ENCODE results near the gene CPVL.
A peak's percentile ranks its signal among the peaks of the same experiment; 100 is the strongest.

Gene CPVL

DNA sequence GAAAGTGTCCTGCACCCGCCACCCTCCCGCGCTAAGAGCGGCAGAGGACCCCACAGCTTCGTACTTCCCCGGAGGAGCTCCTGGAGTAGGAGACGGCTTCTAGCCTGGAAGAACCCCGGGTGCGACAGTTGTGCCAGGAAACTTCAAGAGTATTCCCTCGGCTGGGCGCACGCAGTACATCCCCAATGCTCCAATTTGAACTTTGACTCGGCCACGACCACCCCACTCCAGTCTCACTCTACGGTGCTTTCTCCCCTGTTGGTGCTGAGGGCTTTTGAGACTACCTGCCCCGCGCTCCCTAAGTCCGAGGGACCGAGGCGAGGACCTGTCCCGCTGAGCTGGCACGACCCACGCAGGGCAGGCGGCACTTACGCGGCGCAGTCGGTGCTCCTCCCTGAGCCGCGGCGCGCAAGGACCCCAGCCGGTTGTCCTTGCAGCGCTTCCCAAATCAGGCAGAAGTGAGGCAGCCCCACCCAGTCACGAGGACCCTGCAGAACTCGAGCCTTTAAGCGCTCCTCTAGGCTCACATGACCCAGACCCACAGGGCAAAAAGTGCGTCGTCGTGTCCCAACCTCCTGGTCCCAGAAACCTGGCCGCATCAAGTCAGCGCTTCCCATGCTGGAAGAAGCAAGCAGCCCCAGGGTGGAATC, at the start of gene CPVL:
CPVL (minus strand) TSS at position 481 of the 650 bp plus-strand sequence. CDS start 25,476 bp downstream, outside the sequence.
- TF ChIP-seq Cebpa-rat (IDR thresholded peaks at IDR 0.05): no peak
- no peak within 1 kb of the TSS for H3K9ac ChIP-seq
- peaks cover 0 to 28% (median 0%) of the 10 kb centered on the region in 11 experiments; a peak in 2 of 22 replicates for H3K27me3 ChIP-seq
- H3K4me3 ChIP-seq: no peak within 1 kb of the TSS
- H3K27ac ChIP-seq: no peak within 1 kb of the TSS
- no peak within 1 kb of the TSS for H3K4me2 ChIP-seq
- peaks cover 0 to 2% (median 0%) of the 10 kb centered on the region in 10 experiments; a peak in 8 of 20 replicates for H3K4me1 ChIP-seq
- H4K20me1 ChIP-seq: no peaks in the 10 kb centered on the region
- H3K9me3 ChIP-seq (replicated peaks in 1 of 11): peaks cover 0 to 9% (median 0%) of the 10 kb centered on the region in 11 experiments; a peak in 6 of 22 replicates
- H3K36me3 ChIP-seq: no peaks in the 10 kb centered on the region

DNA sequence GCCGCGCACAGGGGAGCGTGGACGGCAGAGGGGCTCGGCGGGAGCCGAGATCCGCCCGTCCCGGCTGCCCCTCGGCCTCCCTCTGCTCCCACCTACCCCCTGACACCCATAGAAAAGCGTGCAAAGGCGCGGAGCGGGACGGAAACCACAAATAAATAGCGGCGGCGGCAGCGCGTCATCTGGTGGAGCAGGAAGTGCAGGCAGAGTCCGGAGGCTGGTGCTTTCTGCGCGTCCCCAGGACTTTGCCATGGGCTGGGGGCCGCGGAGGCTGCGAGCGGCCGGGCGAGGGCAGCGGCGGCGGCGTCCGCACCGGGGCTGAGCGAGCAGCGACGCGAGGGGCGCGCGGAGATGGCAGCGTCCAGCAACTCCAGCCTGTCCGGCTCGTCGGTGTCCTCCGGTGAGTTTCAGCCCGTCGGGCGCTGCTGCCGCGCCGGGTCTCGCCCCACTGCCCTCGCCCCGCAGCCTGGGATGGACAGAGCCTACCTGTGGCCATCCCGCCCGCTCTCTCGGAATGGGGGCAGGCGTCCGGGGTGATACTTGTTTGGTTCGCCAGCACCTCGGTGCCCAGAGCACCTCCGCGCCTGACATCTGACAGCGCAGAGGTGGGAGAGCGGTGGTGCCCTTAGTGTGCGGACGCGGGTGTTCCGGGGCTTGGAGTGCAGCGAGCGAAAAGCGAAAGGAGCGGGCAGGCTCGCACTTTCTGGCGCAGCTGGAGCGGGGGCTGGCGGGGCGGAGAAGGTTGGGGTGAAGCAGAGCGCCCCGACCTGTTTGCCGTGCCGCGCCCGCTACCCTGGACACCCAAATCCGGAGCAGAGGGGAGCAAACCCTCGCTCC, 48.5 kb upstream of the CPVL start, which contains the start of gene CHN2:
CHN2 (plus strand) TSS at position 182 of the 834 bp plus-strand sequence.
- Histone ChIP-seq H3K9me3 (replicated peaks in 1 of 11) (no peaks in the 10 kb centered on the region), H3K4me3 (peak within 1 kb of the TSS; percentile 58 to 93 (median 82)), H3K27ac (peak within 1 kb of the TSS in 9 of 11 experiments; percentile 19 to 66 (median 50); a peak in 16 of 22 replicates), H3K9ac (peak within 1 kb of the TSS; percentile 63 to 81 (median 73)), H3K36me3 (no peaks in the 10 kb centered on the region), H3K4me1 (peaks cover 14 to 29% (median 23%) of the 10 kb centered on the region in 10 experiments), H4K20me1 (no peaks in the 10 kb centered on the region), H3K27me3 (peaks cover 44 to 95% (median 63%) of the 10 kb centered on the region in 11 experiments), H3K4me2 (peak within 1 kb of the TSS; percentile 93 to 99 (median 97))
- no peak for TF ChIP-seq Cebpa-rat (IDR thresholded peaks at IDR 0.05)

- TF ChIP-seq Cebpa-rat (IDR thresholded peaks at IDR 0.05): no peak
- peaks cover 14 to 29% (median 23%) of the 10 kb centered on the region in 10 experiments for H3K4me1 ChIP-seq
- H3K4me2 ChIP-seq: peak overlapping the region; percentile 93 to 99 (median 97)
- no peaks in the 10 kb centered on the region for H4K20me1 ChIP-seq
- peaks cover 44 to 97% (median 63%) of the 10 kb centered on the region in 11 experiments for H3K27me3 ChIP-seq
- no peaks in the 10 kb centered on the region for H3K9me3 ChIP-seq (replicated peaks in 1 of 11)
- H3K4me3 ChIP-seq: peak overlapping the region; percentile 58 to 93 (median 82)
- peak overlapping the region in 8 of 11 experiments; percentile 19 to 66 (median 53); a peak in 13 of 22 replicates for H3K27ac ChIP-seq
- H3K36me3 ChIP-seq: no peaks in the 10 kb centered on the region
- H3K9ac ChIP-seq: peak overlapping the region; percentile 63 to 81 (median 73)
Observed at GRCh38 chr7:29194206-29194593, 47.9 kb upstream of the CPVL start.

- Histone ChIP-seq H3K9ac (no peak overlapping the region), H3K4me3 (peak overlapping the region in 5 of 10 experiments; percentile 79 to 87 (median 82); a peak in 4 of 20 replicates), H3K4me2 (peak overlapping the region in 8 of 11 experiments; percentile 17 to 98 (median 96); a peak in 10 of 22 replicates), H3K4me1 (peaks cover 14 to 29% (median 23%) of the 10 kb centered on the region in 10 experiments), H3K27me3 (peaks cover 44 to 92% (median 63%) of the 10 kb centered on the region in 11 experiments), H3K36me3 (no peaks in the 10 kb centered on the region), H3K27ac (no peak overlapping the region), H3K9me3 (replicated peaks in 1 of 11) (no peaks in the 10 kb centered on the region), H4K20me1 (no peaks in the 10 kb centered on the region)
- no peak for TF ChIP-seq Cebpa-rat (IDR thresholded peaks at IDR 0.05)
Observed at GRCh38 chr7:29193316-29194205, 47.2 kb upstream of the CPVL start.

DNA sequence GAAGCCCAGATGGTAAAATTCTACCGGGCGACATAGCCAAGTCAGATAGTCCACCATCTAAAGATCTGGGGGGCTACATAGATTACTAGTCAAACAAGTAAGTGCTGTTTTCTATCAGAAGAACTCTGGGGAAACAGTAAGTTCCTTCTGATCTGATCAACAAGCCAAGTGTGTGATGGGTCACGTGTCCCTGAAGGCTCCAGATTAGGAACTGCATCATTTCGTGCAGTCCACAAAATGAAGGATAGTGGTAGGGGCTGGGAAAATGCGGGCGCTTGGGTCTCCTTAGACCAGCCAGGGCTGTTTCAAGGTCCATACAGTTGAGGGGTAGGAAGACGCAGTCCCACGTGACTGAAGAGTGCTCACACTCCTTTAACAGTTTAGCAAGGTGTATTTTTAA, 46.5 kb upstream of the CPVL start:
- Histone ChIP-seq H3K4me1 (peaks cover 14 to 28% (median 23%) of the 10 kb centered on the region in 10 experiments), H3K4me3 (no peak overlapping the region), H4K20me1 (no peaks in the 10 kb centered on the region), H3K4me2 (no peak overlapping the region), H3K27ac (no peak overlapping the region), H3K27me3 (peaks cover 44 to 86% (median 60%) of the 10 kb centered on the region in 11 experiments), H3K36me3 (no peaks in the 10 kb centered on the region), H3K9ac (no peak overlapping the region), H3K9me3 (replicated peaks in 1 of 11) (no peaks in the 10 kb centered on the region)
- TF ChIP-seq Cebpa-rat (IDR thresholded peaks at IDR 0.05): no peak

DNA sequence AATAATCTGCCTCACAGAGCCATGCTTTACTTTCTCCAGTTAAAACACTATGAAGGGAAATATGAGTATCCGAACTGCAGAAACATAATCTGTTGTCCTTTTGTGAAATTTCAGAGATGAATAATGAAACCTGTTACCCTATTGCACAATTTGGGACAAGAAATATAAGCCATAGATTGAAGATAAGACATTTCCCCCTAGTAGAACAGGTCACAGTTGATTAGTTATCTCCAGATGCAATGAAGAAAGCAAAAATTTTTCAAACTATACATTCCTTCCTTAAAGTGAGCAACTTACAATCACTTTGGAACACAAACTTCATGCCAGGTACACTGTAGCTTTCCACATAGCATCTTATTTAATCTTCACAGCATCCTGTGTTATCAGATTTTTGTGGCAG, 46.0 kb upstream of the CPVL start:
- peaks cover 44 to 81% (median 57%) of the 10 kb centered on the region in 11 experiments for H3K27me3 ChIP-seq
- H3K4me2 ChIP-seq: no peak overlapping the region
- no peak overlapping the region for H3K27ac ChIP-seq
- H3K9ac ChIP-seq: no peak overlapping the region
- no peak overlapping the region for H3K4me3 ChIP-seq
- no peaks in the 10 kb centered on the region for H3K36me3 ChIP-seq
- no peaks in the 10 kb centered on the region for H3K9me3 ChIP-seq (replicated peaks in 1 of 11)
- no peaks in the 10 kb centered on the region for H4K20me1 ChIP-seq
- peaks cover 14 to 24% (median 21%) of the 10 kb centered on the region in 10 experiments for H3K4me1 ChIP-seq
- TF ChIP-seq Cebpa-rat (IDR thresholded peaks at IDR 0.05): no peak

DNA sequence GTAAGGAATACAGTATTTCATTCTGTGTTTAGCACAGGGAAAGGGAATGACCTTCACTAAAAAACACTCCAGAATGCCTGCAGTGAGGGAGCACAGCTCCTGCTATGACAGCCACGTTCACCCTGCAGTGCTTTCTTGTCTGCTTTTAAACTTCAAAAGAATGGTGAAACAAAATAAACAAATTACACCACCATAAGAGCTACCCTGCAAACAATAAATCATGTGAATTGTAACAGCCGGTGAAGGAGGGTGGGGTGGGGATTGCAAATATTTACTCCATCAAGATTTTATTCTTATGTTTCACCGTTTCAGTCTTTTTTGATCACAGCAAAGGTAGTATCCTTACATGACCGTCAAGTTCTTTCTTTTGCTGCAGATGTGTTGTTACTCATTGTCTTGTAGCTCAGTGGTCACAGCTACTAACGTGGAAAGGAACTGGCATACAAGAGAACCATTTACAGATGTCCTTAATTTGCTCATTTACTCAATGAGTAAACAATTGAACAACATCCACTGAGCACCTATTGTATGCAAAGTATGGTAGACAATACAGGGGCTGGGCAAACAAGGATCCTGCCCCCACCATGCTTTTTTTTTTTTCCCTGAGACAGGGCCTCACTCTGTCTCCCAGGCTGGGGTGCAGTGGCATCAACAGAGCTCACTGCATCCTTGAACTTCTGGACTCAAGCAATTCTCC, 44.2 kb upstream of the CPVL start:
- Histone ChIP-seq H3K4me2 (no peak overlapping the region), H4K20me1 (no peaks in the 10 kb centered on the region), H3K27me3 (peaks cover 33 to 63% (median 39%) of the 10 kb centered on the region in 11 experiments), H3K36me3 (no peaks in the 10 kb centered on the region), H3K4me1 (peaks cover under 1 to 7% (median 3%) of the 10 kb centered on the region in 10 experiments; a peak in 18 of 20 replicates), H3K9ac (no peak overlapping the region), H3K9me3 (replicated peaks in 1 of 11) (no peaks in the 10 kb centered on the region), H3K4me3 (no peak overlapping the region), H3K27ac (no peak overlapping the region)
- TF ChIP-seq Cebpa-rat (IDR thresholded peaks at IDR 0.05): no peak

- Histone ChIP-seq H3K27me3 (peaks cover 26 to 60% (median 32%) of the 10 kb centered on the region in 11 experiments), H3K9me3 (replicated peaks in 1 of 11) (no peaks in the 10 kb centered on the region), H3K9ac (no peak overlapping the region), H3K4me2 (no peak overlapping the region), H3K4me1 (peaks cover 0 to 3% (median 0%) of the 10 kb centered on the region in 10 experiments; a peak in 2 of 20 replicates), H3K27ac (no peak overlapping the region), H3K4me3 (no peak overlapping the region), H4K20me1 (no peaks in the 10 kb centered on the region), H3K36me3 (no peaks in the 10 kb centered on the region)
- TF ChIP-seq Cebpa-rat (IDR thresholded peaks at IDR 0.05): no peak
Observed at GRCh38 chr7:29189743-29190201, 43.4 kb upstream of the CPVL start.
